ENCODE data around the gene IL4R.

DNA sequence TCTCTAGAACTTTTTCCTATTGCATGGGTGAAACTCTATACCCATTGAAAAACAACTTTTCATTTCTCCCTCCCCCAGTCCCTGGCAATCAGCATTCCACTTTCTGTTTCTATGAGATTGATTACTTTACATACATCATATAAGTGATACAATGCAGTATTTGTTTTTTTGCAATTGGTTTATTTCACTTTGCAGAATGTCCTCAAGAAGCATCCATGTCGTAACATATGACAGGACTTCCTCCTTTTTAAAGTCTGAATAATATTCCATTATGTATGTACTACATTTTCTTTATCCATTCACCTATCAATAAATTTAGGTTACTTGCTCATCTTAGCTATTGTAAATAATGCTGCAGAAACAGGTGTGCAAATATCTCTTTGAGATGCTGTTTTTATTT, 97.0 kb downstream of the IL4R start:
- TF ChIP-seq, protein P1, sequence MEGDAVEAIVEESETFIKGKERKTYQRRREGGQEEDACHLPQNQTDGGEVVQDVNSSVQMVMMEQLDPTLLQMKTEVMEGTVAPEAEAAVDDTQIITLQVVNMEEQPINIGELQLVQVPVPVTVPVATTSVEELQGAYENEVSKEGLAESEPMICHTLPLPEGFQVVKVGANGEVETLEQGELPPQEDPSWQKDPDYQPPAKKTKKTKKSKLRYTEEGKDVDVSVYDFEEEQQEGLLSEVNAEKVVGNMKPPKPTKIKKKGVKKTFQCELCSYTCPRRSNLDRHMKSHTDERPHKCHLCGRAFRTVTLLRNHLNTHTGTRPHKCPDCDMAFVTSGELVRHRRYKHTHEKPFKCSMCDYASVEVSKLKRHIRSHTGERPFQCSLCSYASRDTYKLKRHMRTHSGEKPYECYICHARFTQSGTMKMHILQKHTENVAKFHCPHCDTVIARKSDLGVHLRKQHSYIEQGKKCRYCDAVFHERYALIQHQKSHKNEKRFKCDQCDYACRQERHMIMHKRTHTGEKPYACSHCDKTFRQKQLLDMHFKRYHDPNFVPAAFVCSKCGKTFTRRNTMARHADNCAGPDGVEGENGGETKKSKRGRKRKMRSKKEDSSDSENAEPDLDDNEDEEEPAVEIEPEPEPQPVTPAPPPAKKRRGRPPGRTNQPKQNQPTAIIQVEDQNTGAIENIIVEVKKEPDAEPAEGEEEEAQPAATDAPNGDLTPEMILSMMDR (conservative IDR thresholded peaks at IDR 0.05; ENCODE audit: low read length) = no peak
- TF ChIP-seq EZH2phosphoT487 (IDR thresholded peaks at IDR 0.05; ENCODE audit: borderline replicate concordance, low read depth, low read length) = no peak

Measured in OCI-LY7 (cell line).